ENCODE measurements around the gene ACTR5.
A peak's percentile ranks its signal among the peaks of the same experiment; 100 is the strongest.

ACTR5 gene

GRCh38 chr20:38748097-38748860, at the start of gene ACTR5:
Gene ACTR5, plus strand, starts transcription at chr20:38748460. Its CDS starts 19 bp downstream, at chr20:38748479.
- peak; percentile 89 for DNase-seq (ENCODE audit: low spot score)

- no peak for DNase-seq (ENCODE audit: low spot score)
Observed at GRCh38 chr20:38698541-38698940, 49.7 kb upstream of the ACTR5 start.

GRCh38 chr20:38700141-38700540, 48.1 kb upstream of the ACTR5 start:
- DNase-seq (ENCODE audit: low spot score): no peak

GRCh38 chr20:38700926-38701325, 47.3 kb upstream of the ACTR5 start:
- DNase-seq (ENCODE audit: low spot score): no peak

- DNase-seq (ENCODE audit: low spot score): no peak
Observed at GRCh38 chr20:38703526-38703925, 44.7 kb upstream of the ACTR5 start.

DNA sequence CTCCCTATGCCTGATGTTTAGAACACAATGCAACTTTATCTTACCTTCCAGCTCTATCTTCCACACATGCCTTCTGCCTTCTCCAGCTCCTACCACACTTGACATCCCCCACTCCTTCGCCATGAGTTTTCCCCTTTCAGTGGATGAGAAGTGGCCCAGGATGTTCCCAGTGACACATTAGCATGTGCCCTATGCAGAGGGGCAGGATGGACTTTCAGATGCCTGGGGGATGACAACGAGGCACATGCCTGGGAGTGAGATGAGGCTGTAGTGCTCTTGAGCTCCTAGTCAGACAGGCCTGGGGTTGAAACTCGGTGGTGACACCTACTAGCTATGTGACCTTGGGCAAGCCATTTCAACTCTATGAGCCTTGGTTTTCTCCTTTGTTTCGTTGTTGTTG, 44.1 kb upstream of the ACTR5 start:
- DNase-seq (ENCODE audit: low spot score): no peak

DNA sequence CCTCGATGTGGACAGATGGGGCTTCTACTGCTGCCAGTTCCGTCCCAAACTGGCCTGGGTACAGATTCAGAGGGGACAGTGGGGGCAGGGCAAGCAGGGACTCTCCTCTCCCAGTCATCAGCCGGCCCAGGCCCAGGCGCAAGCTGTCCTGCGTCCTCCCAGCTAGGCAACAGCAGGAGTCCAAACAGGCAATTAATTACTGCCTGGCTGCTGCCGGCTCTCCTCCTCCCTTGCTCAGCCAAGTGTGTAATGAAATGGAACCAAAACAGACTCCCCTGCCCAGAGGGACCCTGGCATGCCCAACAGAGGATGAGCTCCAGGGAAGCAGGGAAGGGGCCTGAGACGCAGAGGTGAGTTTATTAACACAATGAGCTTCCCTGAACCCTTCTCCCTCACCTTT, 41.8 kb upstream of the ACTR5 start:
- no peak for DNase-seq (ENCODE audit: low spot score)

DNA sequence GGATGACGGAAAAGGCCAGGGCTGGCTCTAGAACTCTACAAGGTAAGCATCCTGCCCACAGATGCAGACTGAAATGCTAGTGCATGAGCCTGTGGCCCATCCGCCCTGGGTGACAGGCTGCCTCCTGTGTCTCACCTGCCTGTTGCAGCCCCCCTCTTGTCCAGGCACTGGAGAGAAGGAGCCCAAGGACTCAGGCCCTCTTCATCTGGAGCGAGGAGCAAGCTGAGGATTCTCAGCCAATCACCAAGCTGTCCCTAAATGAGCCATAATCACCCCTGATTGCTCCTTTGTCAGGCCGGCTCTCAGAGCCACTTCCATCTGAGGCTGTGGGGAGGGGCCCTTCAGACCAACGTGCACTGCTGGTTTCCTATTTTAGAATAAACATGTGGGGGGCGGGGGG, 34.0 kb upstream of the ACTR5 start:
- DNase-seq (ENCODE audit: low spot score): no peak

- DNase-seq (ENCODE audit: low spot score): no peak
Observed at GRCh38 chr20:38715646-38716045, 32.6 kb upstream of the ACTR5 start.

GRCh38 chr20:38722683-38723016, 25.6 kb upstream of the ACTR5 start:
- DNase-seq (ENCODE audit: low spot score): no peak

- no peak for DNase-seq (ENCODE audit: low spot score)
Observed at GRCh38 chr20:38723017-38723847, 25.0 kb upstream of the ACTR5 start.

GRCh38 chr20:38723848-38724625, 24.2 kb upstream of the ACTR5 start, which contains the start of gene SLC32A1:
Gene SLC32A1, plus strand, starts transcription at chr20:38724486. Its CDS starts 239 bp downstream, at chr20:38724725.
- DNase-seq (ENCODE audit: low spot score): no peak

DNA sequence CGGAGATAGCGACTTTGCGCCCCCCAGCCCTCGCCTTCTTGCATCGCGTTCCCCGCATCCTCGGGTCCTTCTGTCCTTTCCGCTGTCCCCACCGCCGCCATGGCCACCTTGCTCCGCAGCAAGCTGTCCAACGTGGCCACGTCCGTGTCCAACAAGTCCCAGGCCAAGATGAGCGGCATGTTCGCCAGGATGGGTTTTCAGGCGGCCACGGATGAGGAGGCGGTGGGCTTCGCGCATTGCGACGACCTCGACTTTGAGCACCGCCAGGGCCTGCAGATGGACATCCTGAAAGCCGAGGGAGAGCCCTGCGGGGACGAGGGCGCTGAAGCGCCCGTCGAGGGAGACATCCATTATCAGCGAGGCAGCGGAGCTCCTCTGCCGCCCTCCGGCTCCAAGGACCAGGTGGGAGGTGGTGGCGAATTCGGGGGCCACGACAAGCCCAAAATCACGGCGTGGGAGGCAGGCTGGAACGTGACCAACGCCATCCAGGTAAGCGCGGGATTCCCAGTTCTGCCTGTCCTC, 23.6 kb upstream of the ACTR5 start:
- no peak for DNase-seq (ENCODE audit: low spot score)

DNA sequence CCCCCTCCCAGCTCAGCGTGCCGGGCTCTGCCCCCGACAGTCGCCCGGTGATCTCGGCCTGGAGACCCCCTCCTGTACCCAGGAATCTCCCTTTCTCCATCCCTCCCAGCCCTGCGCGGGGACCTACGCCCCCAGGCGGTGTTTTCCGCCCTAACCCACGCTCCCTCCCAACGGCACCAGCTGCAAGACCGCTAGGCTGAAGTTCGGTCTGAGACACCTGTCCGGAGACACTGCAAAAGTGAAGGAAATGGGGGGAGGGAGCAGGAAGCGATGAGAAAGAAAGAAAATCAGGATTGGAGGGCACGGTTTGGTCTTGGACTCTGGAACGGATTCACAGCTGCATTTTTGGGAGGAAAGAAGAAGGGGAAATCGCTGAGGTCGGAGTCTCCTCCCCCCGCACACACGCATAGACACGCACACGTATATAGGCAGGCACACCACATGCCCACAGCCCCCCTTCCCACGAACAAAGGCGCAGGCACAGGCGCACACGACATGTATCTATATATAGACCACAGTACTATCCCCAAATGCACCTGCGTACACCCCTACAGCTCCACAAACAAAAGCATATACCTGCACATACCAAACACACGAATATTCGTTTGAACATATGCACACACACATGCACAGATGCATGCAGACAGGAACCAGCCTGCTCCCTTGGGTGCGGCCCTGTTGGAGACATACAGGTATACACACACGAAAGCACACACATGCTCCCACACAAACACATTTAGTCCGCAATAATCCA, 22.9 kb upstream of the ACTR5 start:
- no peak for DNase-seq (ENCODE audit: low spot score)

GRCh38 chr20:38725931-38726803, 22.1 kb upstream of the ACTR5 start:
- no peak for DNase-seq (ENCODE audit: low spot score)

GRCh38 chr20:38726804-38727606, 21.3 kb upstream of the ACTR5 start:
- peak; percentile 11 for DNase-seq (ENCODE audit: low spot score)

DNA sequence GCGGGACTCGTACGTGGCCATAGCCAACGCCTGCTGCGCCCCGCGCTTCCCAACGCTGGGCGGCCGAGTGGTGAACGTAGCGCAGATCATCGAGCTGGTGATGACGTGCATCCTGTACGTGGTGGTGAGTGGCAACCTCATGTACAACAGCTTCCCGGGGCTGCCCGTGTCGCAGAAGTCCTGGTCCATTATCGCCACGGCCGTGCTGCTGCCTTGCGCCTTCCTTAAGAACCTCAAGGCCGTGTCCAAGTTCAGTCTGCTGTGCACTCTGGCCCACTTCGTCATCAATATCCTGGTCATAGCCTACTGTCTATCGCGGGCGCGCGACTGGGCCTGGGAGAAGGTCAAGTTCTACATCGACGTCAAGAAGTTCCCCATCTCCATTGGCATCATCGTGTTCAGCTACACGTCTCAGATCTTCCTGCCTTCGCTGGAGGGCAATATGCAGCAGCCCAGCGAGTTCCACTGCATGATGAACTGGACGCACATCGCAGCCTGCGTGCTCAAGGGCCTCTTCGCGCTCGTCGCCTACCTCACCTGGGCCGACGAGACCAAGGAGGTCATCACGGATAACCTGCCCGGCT, 20.6 kb upstream of the ACTR5 start:
- no peak for DNase-seq (ENCODE audit: low spot score)

DNA sequence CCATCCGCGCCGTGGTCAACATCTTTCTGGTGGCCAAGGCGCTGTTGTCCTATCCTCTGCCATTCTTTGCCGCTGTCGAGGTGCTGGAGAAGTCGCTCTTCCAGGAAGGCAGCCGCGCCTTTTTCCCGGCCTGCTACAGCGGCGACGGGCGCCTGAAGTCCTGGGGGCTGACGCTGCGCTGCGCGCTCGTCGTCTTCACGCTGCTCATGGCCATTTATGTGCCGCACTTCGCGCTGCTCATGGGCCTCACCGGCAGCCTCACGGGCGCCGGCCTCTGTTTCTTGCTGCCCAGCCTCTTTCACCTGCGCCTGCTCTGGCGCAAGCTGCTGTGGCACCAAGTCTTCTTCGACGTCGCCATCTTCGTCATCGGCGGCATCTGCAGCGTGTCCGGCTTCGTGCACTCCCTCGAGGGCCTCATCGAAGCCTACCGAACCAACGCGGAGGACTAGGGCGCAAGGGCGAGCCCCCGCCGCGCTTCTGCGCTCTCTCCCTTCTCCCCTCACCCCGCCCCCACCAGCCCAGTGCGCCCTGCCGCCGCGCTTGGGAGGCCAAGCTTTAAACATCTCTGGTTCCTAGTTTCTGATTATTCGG, 20.0 kb upstream of the ACTR5 start:
- no peak for DNase-seq (ENCODE audit: low spot score)

Measured in kidney tubule cell (primary cell).